Ovary (tissue), 3 donors: Measurements from ENCODE around the gene TMEM45A.

Experiments used
- EP300 ChIP-seq: sonication (generic); formaldehyde crosslinking; IDR thresholded peaks from one replicate; pipeline ENCODE4 v1.6.1; 2017; ENCODE audit warnings: antibody characterized with exemption
- POLR2A ChIP-seq: fragments of 450-650 bp; IDR thresholded peaks from one replicate; pipeline ENCODE4 v1.6.1; 2017; ENCODE audit warnings: antibody characterized with exemption, mild to moderate bottlenecking, moderate library complexity
- TF ChIP-seq, protein P1 (sequence below), 3 donors: fragments of 450-650 bp in 2 of 3; fragments of 200-600 bp in 1 of 3; IDR thresholded peaks; one replicate each; pipeline versions ENCODE4 v1.5.1 to v1.8.0; 2016 to 2022; ENCODE audit warnings: antibody characterized with exemption in 3 of 3, mild to moderate bottlenecking in 1 of 3
- donor health status: DM: no; HTN: no; CAD: no.

DNA sequence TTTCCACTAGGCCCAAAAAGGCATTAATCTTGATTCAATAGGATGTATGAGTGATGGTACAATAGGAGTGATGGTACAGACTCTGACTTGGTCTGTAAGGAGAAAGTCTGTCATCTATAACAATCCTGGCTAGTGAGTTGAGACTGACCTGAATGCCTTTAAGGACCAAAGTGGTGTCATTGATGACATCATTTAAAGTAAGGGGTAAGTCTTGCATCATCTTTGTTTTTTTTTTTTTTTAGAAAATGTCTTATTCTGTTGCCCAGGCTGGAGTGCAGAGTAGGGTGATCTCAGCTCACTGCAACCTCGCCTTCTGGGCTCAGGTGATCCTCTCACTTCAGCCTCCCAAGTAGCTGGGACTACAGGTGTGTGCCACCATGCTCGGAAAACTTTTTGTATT is 5.6 kb upstream of the TMEM45A start:
- TF ChIP-seq, protein P1, sequence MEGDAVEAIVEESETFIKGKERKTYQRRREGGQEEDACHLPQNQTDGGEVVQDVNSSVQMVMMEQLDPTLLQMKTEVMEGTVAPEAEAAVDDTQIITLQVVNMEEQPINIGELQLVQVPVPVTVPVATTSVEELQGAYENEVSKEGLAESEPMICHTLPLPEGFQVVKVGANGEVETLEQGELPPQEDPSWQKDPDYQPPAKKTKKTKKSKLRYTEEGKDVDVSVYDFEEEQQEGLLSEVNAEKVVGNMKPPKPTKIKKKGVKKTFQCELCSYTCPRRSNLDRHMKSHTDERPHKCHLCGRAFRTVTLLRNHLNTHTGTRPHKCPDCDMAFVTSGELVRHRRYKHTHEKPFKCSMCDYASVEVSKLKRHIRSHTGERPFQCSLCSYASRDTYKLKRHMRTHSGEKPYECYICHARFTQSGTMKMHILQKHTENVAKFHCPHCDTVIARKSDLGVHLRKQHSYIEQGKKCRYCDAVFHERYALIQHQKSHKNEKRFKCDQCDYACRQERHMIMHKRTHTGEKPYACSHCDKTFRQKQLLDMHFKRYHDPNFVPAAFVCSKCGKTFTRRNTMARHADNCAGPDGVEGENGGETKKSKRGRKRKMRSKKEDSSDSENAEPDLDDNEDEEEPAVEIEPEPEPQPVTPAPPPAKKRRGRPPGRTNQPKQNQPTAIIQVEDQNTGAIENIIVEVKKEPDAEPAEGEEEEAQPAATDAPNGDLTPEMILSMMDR (IDR thresholded peaks at IDR 0.05), result no peak
- TF ChIP-seq POLR2A (no peak), EP300 (no peak)
